WTC11 (cell line): ENCODE measurements around the gene BDH1. TPM values are rescaled to one million over a fixed set of nuclear protein-coding genes. Genes with fewer than 3 reads are reported as not detected.

Experiments used
- ATAC-seq: fragments of 200-7000 bp; cut with Tn5 transposase; 2 replicates; pipeline ENCODE4 v1.10.0; 2021; ENCODE audit warnings: mild to moderate bottlenecking, moderate library complexity
- CTCF ChIA-PET: fragments of 300-600 bp; sonication (Branson Sonifier 250); formaldehyde crosslinking; loops from one replicate; lab custom pipeline; 2021; ENCODE audit warnings: antibody characterized with exemption; lab: Charles Lee
- POLR2A ChIA-PET: fragments of 350-600 bp; sonication (Branson Sonifier 250); formaldehyde crosslinking; loops from one replicate; lab custom pipeline; 2021; ENCODE audit warnings: antibody characterized with exemption; lab: Charles Lee
- DNase-seq: peaks from one replicate; pipeline ENCODE4 v3.0.0; 2021; ENCODE audit warnings: low spot score
- H3K27ac Mint-ChIP-seq: 2 replicates; pipeline ENCODE4 v1.8.0; 2021; ENCODE audit warnings: mixed read lengths
- H3K27me3 Mint-ChIP-seq: 2 replicates; pipeline ENCODE4 v1.8.0; 2021; ENCODE audit warnings: low read depth, mild to moderate bottlenecking, moderate library complexity, mixed read lengths
- H3K36me3 Mint-ChIP-seq: 2 replicates; pipeline ENCODE4 v1.8.0; 2021; ENCODE audit warnings: mixed read lengths
- H3K4me1 Mint-ChIP-seq: 2 replicates; pipeline ENCODE4 v1.8.0; 2022; ENCODE audit warnings: mixed read lengths
- H3K4me3 Mint-ChIP-seq: 2 replicates; pipeline ENCODE4 v1.8.0; 2021; ENCODE audit warnings: mild to moderate bottlenecking, moderate library complexity, mixed read lengths
- H3K9me3 Mint-ChIP-seq: 2 replicates; pipeline ENCODE4 v1.8.0; 2021; ENCODE audit warnings: mixed read lengths
- NFATC4 ChIP-seq: fragments of 250-450 bp; sonication (Bioruptor Pico); IDR thresholded peaks from 2 replicates; pipeline ENCODE4 v1.9.0; 2021; ENCODE audit warnings: mild to moderate bottlenecking
- NFYB ChIP-seq: sonication (generic); formaldehyde crosslinking; conservative IDR thresholded peaks from 2 replicates; pipeline ENCODE4 v1.8.0; 2022; ENCODE audit warnings: low read depth, missing genetic modification reagents
- RELA ChIP-seq: sonication (generic); formaldehyde crosslinking; IDR thresholded peaks from 2 replicates; pipeline ENCODE4 v1.8.1; 2022; ENCODE audit warnings: missing genetic modification reagents, mild to moderate bottlenecking, borderline replicate concordance
- SMAD4 ChIP-seq: sonication (generic); formaldehyde crosslinking; IDR thresholded peaks from 2 replicates; pipeline ENCODE4 v1.8.0; 2022; ENCODE audit warnings: mild to moderate bottlenecking, missing genetic modification reagents
- ZNF396 ChIP-seq: fragments of 250-450 bp; sonication (Bioruptor Pico); IDR thresholded peaks from 2 replicates; pipeline ENCODE4 v1.8.0; 2021; ENCODE audit warnings: mild to moderate bottlenecking, moderate library complexity, borderline replicate concordance
- ZNF423 ChIP-seq: fragments of 250-450 bp; sonication (Bioruptor Pico); IDR thresholded peaks from 2 replicates; pipeline ENCODE4 v2.1.2; 2022; ENCODE audit warnings: mild to moderate bottlenecking, moderate library complexity
- total RNA-seq: library from RNA; stranded (reverse); gene quantifications from 3 replicates; pipeline ENCODE4 v1.2.3, GENCODE V29; 2021
- TF ChIP-seq, protein P1 (sequence below): sonication (generic); formaldehyde crosslinking; IDR thresholded peaks from 2 replicates; pipeline ENCODE4 v1.8.1; 2022; ENCODE audit warnings: low read depth, mild to moderate bottlenecking, moderate library complexity, missing genetic modification reagents, borderline replicate concordance
- TF ChIP-seq, protein P2 (sequence below): sonication (generic); formaldehyde crosslinking; IDR thresholded peaks from 2 replicates; pipeline ENCODE4 v1.8.1; 2023; ENCODE audit warnings: mild to moderate bottlenecking, missing genetic modification reagents
- TF ChIP-seq, protein P3 (sequence below): fragments of 250-450 bp; sonication (Bioruptor Pico); IDR thresholded peaks from 2 replicates; pipeline ENCODE4 v2.1.2; 2022; ENCODE audit warnings: mild to moderate bottlenecking, moderate library complexity
- TF ChIP-seq, protein P4 (sequence below): sonication (generic); formaldehyde crosslinking; IDR thresholded peaks from 2 replicates; pipeline ENCODE4 v1.8.1; 2022; ENCODE audit warnings: mild to moderate bottlenecking, missing genetic modification reagents, moderate library complexity, borderline replicate concordance

Gene BDH1
- total RNA-seq, 1 experiment from 2014 or later: 26.8 TPM

DNA sequence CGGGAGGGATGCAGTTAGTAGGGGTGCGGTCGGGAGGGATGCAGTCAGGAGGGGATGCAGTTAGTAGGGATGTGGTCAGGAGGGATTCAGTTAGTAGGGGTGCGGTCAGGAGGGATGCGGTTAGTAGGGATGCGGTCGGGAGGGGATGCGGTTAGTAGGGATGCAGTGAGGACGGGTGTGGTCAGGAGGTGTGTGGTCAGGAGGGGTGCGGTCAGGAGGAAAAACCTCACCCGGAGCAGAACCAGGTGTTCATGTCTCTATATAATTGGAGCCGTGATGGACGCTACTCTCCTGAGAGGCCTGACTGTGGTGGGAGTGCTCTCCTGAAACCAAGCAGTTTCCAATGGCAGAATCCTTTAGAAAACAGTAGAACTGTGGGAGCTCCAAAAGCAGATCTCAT lies 95.8 kb downstream of the BDH1 start:
- no peak for DNase-seq
- no peak for ATAC-seq
- Mint-ChIP-seq H3K27me3 (peaks cover 18% of the 10 kb centered on the region), H3K9me3 (no peaks in the 10 kb centered on the region), H3K36me3 (no peaks in the 10 kb centered on the region), H3K4me3 (no peak overlapping the region), H3K4me1 (peaks cover 26% of the 10 kb centered on the region), H3K27ac (no peak overlapping the region)
- ChIA-PET CTCF (no interaction called here), POLR2A (no interaction called here)
- TF ChIP-seq, protein P1, sequence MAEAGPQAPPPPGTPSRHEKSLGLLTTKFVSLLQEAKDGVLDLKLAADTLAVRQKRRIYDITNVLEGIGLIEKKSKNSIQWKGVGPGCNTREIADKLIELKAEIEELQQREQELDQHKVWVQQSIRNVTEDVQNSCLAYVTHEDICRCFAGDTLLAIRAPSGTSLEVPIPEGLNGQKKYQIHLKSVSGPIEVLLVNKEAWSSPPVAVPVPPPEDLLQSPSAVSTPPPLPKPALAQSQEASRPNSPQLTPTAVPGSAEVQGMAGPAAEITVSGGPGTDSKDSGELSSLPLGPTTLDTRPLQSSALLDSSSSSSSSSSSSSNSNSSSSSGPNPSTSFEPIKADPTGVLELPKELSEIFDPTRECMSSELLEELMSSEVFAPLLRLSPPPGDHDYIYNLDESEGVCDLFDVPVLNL (CRISPR knock-in tag): no peak
- TF ChIP-seq NFATC4 (CRISPR knock-in tag): no peak
- TF ChIP-seq, protein P2, sequence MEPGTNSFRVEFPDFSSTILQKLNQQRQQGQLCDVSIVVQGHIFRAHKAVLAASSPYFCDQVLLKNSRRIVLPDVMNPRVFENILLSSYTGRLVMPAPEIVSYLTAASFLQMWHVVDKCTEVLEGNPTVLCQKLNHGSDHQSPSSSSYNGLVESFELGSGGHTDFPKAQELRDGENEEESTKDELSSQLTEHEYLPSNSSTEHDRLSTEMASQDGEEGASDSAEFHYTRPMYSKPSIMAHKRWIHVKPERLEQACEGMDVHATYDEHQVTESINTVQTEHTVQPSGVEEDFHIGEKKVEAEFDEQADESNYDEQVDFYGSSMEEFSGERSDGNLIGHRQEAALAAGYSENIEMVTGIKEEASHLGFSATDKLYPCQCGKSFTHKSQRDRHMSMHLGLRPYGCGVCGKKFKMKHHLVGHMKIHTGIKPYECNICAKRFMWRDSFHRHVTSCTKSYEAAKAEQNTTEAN: no peak
- TF ChIP-seq, protein P3, sequence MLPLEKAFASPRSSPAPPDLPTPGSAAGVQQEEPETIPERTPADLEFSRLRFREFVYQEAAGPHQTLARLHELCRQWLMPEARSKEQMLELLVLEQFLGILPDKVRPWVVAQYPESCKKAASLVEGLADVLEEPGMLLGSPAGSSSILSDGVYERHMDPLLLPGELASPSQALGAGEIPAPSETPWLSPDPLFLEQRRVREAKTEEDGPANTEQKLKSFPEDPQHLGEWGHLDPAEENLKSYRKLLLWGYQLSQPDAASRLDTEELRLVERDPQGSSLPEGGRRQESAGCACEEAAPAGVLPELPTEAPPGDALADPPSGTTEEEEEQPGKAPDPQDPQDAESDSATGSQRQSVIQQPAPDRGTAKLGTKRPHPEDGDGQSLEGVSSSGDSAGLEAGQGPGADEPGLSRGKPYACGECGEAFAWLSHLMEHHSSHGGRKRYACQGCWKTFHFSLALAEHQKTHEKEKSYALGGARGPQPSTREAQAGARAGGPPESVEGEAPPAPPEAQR: no peak
- no peak for TF ChIP-seq ZNF423
- TF ChIP-seq SMAD4: no peak
- TF ChIP-seq RELA (CRISPR knock-in tag): no peak
- TF ChIP-seq, protein P4, sequence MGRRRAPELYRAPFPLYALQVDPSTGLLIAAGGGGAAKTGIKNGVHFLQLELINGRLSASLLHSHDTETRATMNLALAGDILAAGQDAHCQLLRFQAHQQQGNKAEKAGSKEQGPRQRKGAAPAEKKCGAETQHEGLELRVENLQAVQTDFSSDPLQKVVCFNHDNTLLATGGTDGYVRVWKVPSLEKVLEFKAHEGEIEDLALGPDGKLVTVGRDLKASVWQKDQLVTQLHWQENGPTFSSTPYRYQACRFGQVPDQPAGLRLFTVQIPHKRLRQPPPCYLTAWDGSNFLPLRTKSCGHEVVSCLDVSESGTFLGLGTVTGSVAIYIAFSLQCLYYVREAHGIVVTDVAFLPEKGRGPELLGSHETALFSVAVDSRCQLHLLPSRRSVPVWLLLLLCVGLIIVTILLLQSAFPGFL (CRISPR knock-in tag): no peak
- TF ChIP-seq NFYB (CRISPR knock-in tag): no peak
- TF ChIP-seq ZNF396 (CRISPR knock-in tag): no peak

Other genes starting within 250 kb of the BDH1 start
- gene RUBCN, start 180.9 kb upstream of the BDH1 start, total RNA-seq: 21.8 to 22.9 TPM (median 22.9 TPM) in 3 replicates
- 21.4 to 24.5 TPM (median 23.7 TPM) in 3 replicates for gene FYTTD1, start 193.9 kb upstream of the BDH1 start, total RNA-seq
- gene LRCH3, start 235.3 kb upstream of the BDH1 start, total RNA-seq: 63.6 to 68.7 TPM (median 64.4 TPM) in 3 replicates